Urothelium cell line (cell line): ENCODE results near the gene LLGL1.

Source experiments
- DNase-seq: peaks from one replicate; pipeline ENCODE4 v3.0.0; 2011; ENCODE audit warnings: low spot score, mixed read lengths
- FAIRE-seq: peaks from 2 replicates; lab custom pipeline; 2011; peaks lifted over from hg19 to GRCh38; lab: Jason Lieb, UNC

The LLGL1 gene

DNA sequence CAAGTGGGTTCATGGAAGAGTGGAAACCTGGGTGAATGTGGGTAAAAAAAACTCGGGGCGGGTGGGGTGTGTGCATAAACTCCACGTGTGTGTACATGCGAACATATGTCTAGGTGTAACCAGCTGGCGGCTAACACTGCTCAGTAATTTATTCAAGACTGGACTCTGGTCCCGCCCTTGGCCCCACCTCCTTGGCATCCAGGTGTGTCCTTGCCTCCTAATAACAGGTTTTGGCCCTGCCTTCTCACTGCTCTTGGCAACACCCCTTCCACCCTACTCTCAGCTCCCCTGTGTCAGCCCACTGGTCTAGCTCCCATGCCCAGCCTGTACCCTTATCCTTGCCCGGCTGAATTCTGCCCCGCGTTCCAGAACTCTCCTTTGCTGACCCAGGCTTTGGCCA is 24.8 kb downstream of the LLGL1 start:
- FAIRE-seq (no peak), DNase-seq (no peak)

- FAIRE-seq (no peak), DNase-seq (no peak)
These were observed 25.3 kb downstream of the LLGL1 start for GRCh38 chr17:18250708-18251107.

DNA sequence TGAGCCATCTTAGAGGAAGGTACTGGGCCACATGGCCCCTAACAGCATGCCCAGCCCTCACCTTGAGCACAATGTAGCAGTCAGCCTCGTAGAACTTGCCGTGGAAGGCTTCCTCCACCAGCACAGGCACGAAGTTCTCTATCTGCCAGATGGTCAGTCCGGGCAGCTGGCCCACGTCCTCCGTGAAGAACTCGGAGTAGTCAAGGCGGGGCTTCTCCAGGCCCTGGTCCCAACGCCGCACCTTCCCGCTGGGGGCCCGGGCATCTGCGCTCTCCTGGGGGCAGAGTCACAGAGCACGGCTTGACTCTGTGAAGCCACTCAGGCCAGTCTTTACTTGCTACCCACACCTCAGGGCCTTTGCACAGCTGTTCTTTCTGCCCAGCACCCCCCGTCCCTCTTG is 25.8 kb downstream of the LLGL1 start:
- FAIRE-seq (no peak), DNase-seq (no peak)

DNA sequence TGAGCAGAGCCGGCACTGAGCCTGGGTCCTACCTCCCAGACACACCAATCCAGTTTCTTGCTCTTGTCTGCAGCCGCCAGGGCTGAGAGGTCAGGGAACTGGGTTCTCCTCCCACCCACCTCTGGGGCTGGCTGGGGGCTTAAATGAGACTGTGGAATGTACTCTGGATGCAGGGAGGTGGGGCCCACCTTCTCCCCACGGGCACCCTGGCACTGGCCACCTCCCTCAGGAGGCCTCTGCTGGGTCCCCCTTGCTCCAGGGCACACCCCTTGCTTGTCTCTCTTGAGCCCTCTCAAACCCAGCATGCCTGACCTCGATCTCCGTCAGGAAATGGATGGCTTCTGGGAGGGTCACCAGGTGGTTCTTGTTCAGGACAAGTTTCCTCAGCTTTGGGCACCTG is 26.7 kb downstream of the LLGL1 start:
- FAIRE-seq (no peak), DNase-seq (no peak)

GRCh38 chr17:18253187-18253884 is 27.9 kb downstream of the LLGL1 start:
- no peak for FAIRE-seq
- DNase-seq: no peak

DNA sequence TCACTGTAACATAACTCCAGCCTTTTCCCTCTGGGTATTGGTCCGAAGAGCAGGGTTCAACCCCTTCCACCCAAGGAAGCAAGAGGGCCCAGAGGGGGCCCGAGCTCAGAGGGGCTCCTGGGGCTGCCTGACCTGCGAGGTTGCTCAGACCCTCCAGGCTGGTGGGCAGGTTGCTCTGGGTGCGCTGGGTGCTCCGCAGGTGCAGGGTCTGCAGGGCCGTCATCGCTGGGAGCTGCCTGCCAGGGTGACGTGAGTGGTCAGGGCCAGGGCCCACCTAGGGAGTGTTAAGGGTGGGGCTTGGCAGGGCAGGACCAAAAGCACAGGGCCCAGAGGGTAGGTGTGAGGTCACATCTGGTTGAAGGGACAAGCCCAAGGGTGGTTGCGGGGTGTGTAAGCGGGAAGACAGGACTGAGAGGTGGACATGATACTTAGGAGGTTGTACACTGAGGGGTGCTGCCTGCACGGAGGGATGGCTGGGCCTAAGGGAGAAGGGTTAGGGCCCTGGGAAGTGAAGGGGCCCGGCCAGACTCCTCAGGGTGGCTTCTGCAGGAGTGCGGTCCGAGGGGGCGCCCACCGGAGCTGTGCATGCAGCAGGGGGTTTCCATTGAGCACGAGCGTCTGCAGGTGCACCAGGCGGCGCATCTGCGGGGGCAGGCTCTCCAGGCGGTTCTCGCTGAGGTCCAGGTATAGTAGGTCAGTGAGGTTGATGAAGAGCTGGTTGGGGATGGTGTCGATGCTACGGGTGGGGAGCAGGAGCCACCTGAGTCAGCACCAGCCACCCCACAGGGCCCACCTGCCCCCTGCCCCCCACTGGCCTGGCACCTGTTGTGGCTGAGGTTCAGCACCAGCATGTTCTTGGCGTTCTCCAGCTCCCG is 28.7 kb downstream of the LLGL1 start:
- no peak for FAIRE-seq
- DNase-seq: no peak

GRCh38 chr17:18254888-18255649 is 29.6 kb downstream of the LLGL1 start:
- no peak for FAIRE-seq
- no peak for DNase-seq

DNA sequence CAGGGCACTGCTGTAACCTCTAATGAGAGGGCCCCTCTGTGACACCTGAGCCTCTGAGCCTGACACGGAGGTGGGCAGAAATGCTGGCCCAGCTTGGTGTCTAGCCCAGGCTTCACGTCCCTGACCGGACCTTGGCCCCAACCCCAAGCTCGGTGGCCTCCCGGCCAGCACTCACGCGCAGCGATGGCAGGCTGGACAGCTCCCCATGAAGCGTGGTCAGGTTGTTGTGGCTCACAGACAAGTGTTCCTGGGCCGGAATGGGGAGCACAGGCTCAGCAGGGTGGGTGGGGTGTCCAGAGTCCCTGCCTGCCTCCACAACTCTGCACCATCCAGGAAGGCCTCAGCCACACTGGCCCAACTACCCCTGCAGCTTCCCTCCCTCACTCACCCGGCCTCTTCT is 30.9 kb downstream of the LLGL1 start:
- no peak for DNase-seq
- peak; percentile 62 for FAIRE-seq

DNA sequence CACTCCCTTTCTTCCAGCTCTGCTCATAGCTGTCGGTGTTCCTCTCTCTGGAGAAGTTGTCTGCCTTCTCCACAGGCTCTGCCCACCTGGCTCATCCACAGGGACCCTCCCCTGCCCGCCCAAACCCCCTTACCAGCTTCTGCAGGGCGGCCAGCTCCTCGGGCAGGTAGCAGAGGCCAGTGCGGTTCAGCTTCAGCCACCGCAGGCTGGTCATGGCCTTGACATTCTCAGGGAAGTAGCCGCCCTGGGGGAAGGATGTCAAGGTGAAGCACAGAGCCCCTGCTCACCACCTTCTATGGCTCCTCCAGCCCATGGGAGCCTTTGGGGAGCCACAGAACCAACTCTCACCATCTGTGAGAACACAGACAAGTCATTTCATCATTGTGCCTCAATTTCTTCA is 31.3 kb downstream of the LLGL1 start:
- no peak for FAIRE-seq
- DNase-seq: no peak

DNA sequence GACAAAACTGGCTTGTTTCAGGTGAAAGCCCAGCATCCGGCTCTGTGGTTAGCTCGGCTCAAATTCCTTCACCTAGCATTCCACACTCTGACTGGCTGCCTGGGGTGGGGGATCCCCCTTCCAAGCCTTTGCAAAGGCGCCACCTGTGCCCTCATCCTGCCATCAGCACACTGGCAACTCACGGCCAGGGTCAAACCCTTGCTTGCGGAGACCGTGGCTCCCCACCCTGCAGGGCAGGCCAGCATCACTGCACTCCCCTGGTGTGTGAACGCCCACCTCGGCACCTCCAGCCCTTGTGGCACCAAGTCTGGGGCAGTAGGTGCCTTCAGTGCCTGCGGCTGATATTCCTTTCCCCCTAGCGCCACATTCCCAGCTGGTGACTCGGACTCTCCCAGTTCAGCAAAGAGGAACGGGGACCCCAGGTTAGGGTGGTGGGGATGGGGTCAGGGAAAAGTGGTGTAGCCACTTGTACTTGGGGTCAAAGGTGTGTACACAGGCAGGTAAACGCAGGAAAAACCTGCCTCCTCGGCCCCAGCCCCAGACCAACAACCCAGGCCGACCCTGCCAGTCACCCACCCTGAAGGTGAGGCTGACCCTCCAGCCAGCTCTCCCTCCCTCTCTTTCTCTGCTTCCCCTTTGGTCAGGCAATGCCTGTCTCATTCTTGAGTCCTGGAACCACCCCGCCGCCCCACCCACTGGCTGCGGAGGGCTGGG is 32.0 kb downstream of the LLGL1 start:
- FAIRE-seq (peak; percentile 37), DNase-seq (peak; percentile 53)

DNA sequence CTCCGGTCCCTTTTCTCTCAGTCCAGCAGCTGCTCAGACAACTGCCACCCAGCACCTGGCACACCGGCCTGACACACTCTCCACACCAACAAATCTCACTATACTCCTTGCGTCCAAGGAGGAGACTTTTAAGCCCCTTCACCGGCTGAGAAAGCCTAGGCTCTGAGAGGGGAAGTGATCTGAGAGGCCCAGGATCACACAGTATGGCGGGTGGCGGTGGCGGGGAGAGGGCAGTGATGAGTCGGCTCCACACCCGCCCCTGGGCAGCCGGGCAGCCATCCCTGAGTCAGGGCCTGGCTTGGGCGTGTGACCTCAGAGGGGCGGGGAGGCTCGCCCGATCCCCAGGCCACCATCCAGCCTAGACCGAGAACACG is 32.5 kb downstream of the LLGL1 start:
- DNase-seq: peak; percentile 70
- FAIRE-seq: no peak

DNA sequence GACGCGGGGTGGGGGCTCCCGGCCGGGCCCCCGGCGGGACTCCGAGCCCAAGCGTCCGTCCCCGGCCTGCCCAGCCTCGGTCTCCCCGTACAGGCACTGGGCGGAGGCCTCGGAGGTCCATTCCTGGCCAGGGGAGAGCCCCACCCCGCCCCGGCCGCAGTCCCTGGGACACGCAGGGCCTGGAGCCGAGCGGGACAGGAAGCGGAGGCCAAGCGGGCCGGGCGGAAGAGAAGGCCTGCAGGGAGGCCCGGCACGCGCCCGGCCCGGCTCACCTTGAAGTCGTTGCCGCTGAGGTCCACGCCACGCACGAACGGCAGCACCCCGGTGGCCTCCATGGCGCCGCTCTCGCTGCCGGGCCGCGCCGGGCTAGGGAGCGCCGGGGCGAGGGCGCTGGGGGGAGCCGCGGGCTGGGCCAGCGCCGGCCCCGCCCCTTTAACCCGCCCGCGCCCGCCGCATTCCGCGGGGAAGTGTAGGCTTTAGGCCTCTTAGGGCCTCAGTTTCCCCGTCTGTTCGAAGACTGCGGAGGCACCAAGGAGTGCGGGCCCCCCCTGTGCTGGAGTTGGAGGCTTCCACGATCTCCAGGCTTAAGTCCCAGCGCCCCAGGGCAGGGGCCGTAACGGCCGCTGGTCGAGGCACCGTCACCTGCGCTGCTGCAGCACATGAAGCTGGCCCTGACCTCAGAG is 33.1 kb downstream of the LLGL1 start, which contains the start of gene FLII:
FLII (minus strand) TSS at position 383 of the 683 bp plus-strand sequence; CDS start at position 335, 48 bp downstream.
- peak; percentile 73 for DNase-seq
- peak; percentile 58 for FAIRE-seq

DNA sequence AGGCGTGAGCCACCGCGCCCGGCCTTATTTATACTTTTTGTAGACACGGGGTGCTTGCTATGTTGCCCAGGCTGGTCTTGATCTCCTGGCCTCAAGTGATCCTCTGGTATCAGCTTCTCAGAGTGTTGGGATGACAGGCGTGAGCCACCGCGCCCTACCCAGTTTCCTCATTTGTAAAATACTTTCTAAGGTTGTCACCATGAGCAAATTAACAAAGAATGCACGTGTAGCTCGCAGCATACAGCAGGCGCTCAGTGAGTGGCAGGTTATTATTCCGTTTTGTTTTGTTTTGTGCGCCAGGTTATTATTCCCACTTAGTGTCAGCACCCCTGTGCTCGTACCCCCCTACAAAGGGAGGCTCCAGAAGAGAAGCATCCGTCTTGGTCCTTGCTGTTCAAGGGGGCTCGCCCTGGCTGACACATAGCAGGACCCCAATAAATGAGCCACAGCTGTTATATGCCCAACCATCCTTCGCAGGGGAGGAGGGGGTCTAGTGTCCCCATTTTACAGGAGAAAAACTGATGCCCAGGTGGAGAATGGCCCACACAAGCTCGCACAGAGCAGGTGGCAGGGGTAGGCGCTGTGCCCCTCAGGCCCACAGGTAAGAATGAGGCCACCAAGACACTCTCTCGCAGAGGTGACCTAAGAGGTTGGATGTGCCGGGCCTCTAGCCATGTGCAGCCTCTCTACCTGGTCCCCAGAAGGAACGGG is 34.3 kb downstream of the LLGL1 start:
- DNase-seq (no peak), FAIRE-seq (no peak)

DNA sequence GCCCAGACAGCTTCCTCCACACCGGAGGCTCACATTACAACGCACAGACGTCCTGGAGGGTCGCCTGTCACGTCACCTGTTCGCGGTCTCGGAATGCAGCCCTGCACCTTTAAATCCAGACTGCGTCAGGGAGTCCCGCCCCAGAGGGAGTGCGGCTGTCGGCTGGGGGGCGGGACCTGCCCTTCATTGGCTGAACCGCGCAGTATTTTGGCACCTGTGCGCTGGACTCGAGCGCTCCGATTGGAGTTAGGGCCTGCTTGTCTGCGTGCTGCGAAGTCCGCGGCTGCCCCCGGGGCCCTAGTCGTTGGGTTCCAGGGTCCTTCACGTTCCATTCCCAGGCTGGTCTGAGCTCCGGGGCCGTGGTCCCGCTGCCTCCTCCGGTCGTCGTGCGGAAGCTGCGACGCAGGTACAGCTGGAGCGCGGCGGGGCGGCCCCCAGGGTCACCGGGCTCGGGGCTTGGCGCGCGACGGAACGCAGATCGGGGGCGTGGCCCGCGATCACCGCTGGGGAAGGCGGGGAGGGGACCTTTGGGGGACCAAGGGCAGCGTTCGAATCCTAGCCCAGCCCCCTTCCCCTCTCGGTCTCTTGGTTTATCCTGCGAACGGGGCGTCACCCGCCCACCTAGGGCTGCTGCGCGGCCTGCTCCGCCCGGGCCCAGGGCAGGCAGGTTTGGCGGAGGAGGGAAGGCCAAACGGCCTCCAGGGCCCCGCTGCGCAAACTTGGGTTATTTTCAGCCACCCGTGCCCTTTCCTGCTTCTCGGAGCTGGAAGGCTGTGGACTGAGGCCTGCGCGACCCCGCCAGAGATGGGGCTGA is 35.1 kb downstream of the LLGL1 start, which contains the start of gene MIEF2:
MIEF2 (plus strand) TSS at position 331 of the 814 bp plus-strand sequence. CDS start 2,059 bp downstream, outside the sequence.
- DNase-seq: peak; percentile 99
- peak; percentile 88 for FAIRE-seq

- DNase-seq (peak; percentile 74), FAIRE-seq (no peak)
These were observed 35.7 kb downstream of the LLGL1 start for GRCh38 chr17:18261146-18261515.

GRCh38 chr17:18261659-18262058 is 36.2 kb downstream of the LLGL1 start:
- no peak for DNase-seq
- no peak for FAIRE-seq

DNA sequence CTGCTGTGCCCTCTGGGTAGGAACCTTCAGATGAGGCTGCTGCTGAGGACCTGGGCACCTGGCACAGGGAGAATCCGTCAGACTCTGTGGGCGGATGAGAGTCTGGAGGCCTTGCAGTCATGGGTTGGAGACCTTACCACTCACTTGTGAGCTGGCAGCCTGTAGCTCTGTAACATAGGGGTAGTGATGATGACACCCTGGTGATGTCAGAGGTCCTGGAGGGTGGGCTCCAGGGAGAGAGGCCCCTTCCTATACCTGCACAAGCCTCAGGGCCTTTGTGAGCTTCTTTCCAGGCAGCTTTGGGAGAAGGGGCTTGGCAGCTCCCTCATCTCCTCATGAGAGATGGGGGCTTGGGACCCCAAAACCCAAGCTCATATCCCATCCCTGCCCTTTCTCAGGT is 36.7 kb downstream of the LLGL1 start:
- no peak for FAIRE-seq
- DNase-seq: no peak

- no peak for DNase-seq
- no peak for FAIRE-seq
These were observed 37.2 kb downstream of the LLGL1 start for GRCh38 chr17:18262641-18263040.
